ENCODE data around the gene NOL3. TPM values are rescaled to one million over a fixed set of nuclear protein-coding genes. Genes with fewer than 3 reads are reported as not detected.

The NOL3 gene
- total RNA-seq, 1 donor from 2014 or later: 55.6 TPM

DNA sequence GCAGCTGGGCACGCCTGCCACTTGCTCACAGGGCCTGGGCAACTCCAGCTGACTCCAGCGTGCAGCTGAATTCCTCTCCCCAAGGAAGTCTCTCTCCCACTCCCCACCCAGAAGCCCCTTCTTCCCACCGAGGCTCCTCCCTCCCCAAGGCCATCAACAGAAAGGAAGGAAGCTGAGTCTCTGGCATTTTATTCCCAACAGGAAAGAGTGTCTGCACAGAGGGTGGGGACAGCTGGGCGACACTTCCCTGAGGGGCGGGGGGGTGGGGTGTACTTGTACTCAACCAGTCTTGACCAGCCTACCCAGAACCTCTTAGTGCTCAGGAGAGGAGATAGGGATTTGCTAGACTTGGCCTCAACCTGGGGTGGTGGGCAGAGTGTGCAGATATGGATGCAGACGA is 19.7 kb downstream of the NOL3 start, which contains the start of gene EXOC3L1:
Gene EXOC3L1 (minus strand): TSS at position 96 of the 400 bp plus-strand sequence. CDS start 460 bp downstream, outside the sequence.
- ATAC-seq: no peak
- Histone ChIP-seq H3K27ac (peak within 1 kb of the TSS; percentile 53), H3K4me3 (peak within 1 kb of the TSS; percentile 46), H3K4me1 (peaks cover 45% of the 10 kb centered on the region), H3K36me3 (peaks cover 19% of the 10 kb centered on the region), H3K9me3 (no peaks in the 10 kb centered on the region), H3K27me3 (ENCODE audit: low read depth) (no peaks in the 10 kb centered on the region)
- TF ChIP-seq CTCF (IDR thresholded peaks at IDR 0.05): no peak
- DNase-seq: no peak
- intact Hi-C loops (cut with DNase I): no loop called here

GRCh38 chr16:67190448-67191399 is 20.4 kb downstream of the NOL3 start:
- ATAC-seq (no peak), DNase-seq (no peak)
- Histone ChIP-seq H3K4me1 (peaks cover 38% of the 10 kb centered on the region), H3K27ac (peak overlapping the region; percentile 31), H3K9me3 (no peaks in the 10 kb centered on the region), H3K4me3 (peak overlapping the region; percentile 46), H3K27me3 (ENCODE audit: low read depth) (no peaks in the 10 kb centered on the region), H3K36me3 (peaks cover 26% of the 10 kb centered on the region)
- intact Hi-C loops (cut with DNase I): no loop called here
- no peak for TF ChIP-seq CTCF (IDR thresholded peaks at IDR 0.05)

- Histone ChIP-seq H3K4me1 (peaks cover 34% of the 10 kb centered on the region), H3K27ac (peak overlapping the region; percentile 86), H3K36me3 (peaks cover 34% of the 10 kb centered on the region), H3K27me3 (ENCODE audit: low read depth) (no peaks in the 10 kb centered on the region), H3K9me3 (no peaks in the 10 kb centered on the region), H3K4me3 (peak overlapping the region; percentile 100)
- TF ChIP-seq CTCF (IDR thresholded peaks at IDR 0.05): no peak
- DNase-seq (no peak), ATAC-seq (no peak)
- intact Hi-C loops (cut with DNase I): no loop called here
These were observed 21.2 kb downstream of the NOL3 start for GRCh38 chr16:67191411-67191994.

GRCh38 chr16:67191995-67192681 is 21.8 kb downstream of the NOL3 start, which contains the start of gene E2F4:
Gene E2F4 (plus strand): TSS chr16:67192155. CDS start chr16:67192228, 73 bp downstream.
- H3K27me3 ChIP-seq (ENCODE audit: low read depth): no peaks in the 10 kb centered on the region
- peak within 1 kb of the TSS; percentile 100 for H3K4me3 ChIP-seq
- peak; percentile 96 for DNase-seq
- H3K9me3 ChIP-seq: no peaks in the 10 kb centered on the region
- peak within 1 kb of the TSS; percentile 86 for H3K27ac ChIP-seq
- ATAC-seq: peak; percentile 96 to 97
- intact Hi-C loops (cut with DNase I): no loop called here
- H3K4me1 ChIP-seq: peaks cover 34% of the 10 kb centered on the region
- TF ChIP-seq CTCF (IDR thresholded peaks at IDR 0.05): peak; percentile 16
- peaks cover 40% of the 10 kb centered on the region for H3K36me3 ChIP-seq

- no peak for ATAC-seq
These were observed 22.5 kb downstream of the NOL3 start for GRCh38 chr16:67192781-67193361.

More at GRCh38 chr16:67192781-67193361, 22.5 kb downstream of the NOL3 start:
- no peak for TF ChIP-seq CTCF (IDR thresholded peaks at IDR 0.05)
- no peak for DNase-seq
- Histone ChIP-seq H3K27me3 (ENCODE audit: low read depth) (no peaks in the 10 kb centered on the region), H3K27ac (peak overlapping the region; percentile 86), H3K4me3 (peak overlapping the region; percentile 100), H3K4me1 (peaks cover 34% of the 10 kb centered on the region), H3K9me3 (no peaks in the 10 kb centered on the region), H3K36me3 (peaks cover 48% of the 10 kb centered on the region)
- intact Hi-C loops (cut with DNase I): no loop called here

Measured in lower lobe of right lung (tissue), 2 donors.